KBM-7 (cell line): ENCODE measurements around the gene ARSG.

Experiments
- DNase-seq: peaks from one replicate; pipeline ENCODE4 v3.0.0-alpha.2; 2015
- in situ Hi-C: fragments of 300-500 bp; cut with MboI; formaldehyde crosslinking; loops from 2 replicates; pipeline ENCODE4 v1.14.3; 2020; ENCODE audit warnings: low sequenced_read_pairs, low pct_unique_long_range_greater_than_20kb, mixed read lengths

Gene ARSG

DNA sequence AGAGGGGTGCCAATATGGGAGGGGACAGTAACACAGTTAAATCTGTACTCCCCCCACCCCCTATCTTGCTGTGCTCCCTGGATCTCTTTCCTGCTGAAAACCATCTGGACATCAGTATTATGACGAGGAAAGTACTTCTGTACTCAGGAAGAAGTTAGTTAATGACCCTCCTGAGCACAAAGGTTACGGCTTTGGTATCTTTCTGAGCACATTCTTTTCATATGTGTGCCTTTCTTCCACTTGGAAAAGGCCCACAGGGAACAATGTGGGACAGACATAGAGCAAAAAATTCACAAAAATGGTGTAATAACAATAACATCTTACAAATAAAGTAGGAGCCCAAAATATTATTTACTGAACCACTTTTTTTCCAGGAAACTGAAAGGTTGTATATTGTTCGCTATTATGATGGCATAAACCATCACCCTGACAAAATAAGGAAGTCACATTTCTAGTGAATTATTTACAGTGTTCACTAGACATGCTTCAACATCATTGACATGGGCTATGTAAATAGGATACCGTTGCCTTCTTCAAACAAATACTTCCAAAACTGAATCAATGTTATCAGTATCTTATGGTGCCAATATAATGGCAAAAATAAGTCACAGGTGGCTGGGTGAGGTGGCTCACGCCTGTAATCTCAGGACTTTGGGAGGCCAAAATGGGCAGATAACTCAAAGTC lies 160.5 kb downstream of the ARSG start:
- in situ Hi-C loops = no loop called here
- DNase-seq = no peak

DNA sequence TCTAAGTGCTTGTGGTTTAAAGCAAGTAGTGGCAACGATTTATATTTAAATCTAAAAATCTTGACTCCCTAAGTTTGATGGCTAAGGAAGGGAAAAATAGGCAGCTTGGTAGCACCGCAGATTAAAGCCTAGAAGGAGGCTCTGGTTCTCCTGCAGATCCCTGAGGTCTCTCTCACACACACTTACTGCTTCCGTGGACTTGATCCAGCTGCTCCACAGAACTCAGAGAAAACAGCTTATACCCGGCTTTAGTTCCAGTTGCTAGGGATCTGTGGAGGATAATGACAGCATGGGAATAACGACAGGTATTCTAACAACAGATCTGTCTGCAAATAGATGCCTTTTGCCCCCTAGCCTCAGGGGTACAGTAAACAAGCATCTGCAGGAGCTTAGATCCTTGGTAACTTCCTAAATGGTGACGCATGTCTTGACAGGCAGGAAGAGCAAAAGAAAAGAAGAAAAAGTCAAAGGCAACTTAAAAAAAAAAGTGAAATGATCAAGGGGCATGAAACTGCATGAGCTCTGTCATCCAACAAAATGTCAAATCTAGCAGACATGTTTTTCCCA lies 161.5 kb downstream of the ARSG start:
- no peak for DNase-seq
- in situ Hi-C loops = no loop called here

DNA sequence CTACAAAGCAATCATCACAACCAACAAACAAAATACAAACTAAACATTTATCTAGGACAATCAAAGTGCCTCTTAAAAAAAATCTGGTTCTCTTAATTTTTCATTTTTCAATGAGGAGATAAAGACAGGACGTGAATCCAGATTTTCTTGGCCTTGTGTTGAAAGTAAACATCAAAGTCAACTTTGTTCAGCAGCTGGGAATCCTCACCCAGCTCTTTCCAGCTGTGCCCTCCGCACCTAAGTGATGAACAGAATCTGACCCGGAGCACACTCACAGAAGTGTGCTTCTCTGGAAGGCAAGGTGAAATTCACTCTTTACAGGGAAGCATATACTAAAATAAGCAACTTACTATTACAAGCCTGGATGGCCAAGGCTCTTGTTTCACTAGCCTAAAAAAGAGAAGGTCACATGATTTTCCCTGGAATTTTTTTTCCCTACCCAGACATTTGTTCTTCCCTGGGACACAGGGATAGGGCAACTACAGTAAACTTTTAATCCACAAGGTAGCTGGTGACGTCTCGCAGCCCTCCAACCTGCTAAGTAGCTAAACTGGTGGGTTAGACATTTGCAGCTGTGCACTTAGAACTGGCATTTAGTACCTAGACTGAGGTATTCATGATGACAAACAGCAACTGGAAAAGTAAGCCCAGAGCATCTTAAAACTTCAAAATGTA lies 162.8 kb downstream of the ARSG start:
- DNase-seq = no peak
- in situ Hi-C loops = no loop called here

DNA sequence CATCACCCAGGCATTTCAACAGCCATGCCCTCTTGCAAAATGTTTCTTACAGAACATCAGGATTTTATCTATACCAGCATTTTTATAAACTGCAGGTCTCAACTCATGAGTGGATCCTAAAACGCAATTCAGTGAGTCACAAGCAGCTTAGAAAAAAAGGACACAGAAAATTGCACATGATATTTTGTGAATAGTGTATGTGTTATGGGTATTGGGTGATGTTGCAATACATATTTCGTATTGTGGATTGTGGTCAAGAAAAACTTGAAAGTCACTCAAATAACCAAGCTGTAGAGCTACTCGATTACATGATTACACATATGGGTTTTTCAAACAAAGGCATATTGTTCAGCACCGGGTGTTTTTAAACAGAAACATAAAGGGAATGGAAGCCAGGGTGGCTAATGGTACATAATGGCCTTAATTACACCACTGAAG lies 164.6 kb downstream of the ARSG start:
- no peak for DNase-seq
- in situ Hi-C loops = no loop called here

DNA sequence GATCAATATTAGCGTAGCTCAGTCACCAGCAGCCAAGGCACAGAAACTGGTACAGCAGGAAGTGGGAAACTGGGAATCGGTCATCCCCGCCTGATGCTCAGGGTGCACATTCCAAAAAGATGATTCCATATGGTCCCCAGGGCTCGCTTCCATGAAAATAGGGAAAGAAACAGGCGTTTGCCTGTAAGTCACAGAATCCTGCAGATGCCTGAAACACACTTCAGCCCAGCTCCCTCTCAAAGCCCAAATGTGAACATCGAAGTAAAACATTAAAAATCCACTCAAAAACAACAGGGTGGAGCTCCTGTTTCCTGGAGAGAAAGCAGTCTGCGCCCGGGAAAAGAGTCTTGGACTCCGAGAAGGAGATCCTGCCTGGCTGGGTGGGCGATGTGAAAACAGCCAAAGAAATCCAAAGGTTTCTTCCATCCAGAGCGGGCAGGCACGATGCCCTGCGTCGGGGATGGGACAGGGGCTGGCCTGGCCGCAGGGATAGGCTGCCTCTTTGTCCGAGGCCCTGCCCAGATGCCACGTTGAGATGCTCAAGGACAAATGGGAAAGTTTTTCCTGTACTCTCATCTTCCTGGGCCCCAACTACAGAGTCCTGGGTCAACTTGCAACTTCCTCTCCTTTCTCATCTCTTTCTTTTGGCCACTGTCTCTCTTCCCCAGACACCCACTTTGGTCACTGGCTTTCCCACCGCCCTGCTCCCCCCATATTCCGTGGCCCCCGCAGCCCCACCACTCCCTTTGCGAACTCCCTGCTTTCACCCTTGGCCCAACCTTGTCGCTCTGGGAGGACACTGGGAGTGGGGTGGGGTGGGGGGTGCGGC lies 165.3 kb downstream of the ARSG start:
- DNase-seq = no peak
- in situ Hi-C loops = no loop called here

DNA sequence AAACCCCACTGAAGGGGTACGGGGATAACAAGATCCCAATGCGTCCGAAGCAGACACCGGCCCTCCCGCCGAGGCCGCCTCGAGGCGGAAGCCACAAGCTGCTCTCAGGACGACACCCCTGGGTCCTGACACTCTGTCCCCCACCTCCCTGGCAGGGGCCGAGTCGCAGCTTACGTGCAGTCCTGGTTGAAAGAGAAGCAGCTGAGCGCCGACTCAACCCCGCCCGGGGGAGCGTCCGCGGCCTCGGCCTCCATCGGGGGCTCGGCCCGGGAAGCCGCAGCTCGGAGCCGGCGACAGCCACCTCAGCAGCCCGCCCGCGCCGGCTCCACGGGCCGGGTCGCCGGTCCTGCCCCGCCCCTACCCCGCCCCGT lies 165.9 kb downstream of the ARSG start, which contains the start of gene WIPI1:
WIPI1 (minus strand) TSS at position 329 of the 371 bp plus-strand sequence; CDS start at position 254, 75 bp downstream.
- DNase-seq = peak; percentile 53
- in situ Hi-C loops = no loop called here

DNA sequence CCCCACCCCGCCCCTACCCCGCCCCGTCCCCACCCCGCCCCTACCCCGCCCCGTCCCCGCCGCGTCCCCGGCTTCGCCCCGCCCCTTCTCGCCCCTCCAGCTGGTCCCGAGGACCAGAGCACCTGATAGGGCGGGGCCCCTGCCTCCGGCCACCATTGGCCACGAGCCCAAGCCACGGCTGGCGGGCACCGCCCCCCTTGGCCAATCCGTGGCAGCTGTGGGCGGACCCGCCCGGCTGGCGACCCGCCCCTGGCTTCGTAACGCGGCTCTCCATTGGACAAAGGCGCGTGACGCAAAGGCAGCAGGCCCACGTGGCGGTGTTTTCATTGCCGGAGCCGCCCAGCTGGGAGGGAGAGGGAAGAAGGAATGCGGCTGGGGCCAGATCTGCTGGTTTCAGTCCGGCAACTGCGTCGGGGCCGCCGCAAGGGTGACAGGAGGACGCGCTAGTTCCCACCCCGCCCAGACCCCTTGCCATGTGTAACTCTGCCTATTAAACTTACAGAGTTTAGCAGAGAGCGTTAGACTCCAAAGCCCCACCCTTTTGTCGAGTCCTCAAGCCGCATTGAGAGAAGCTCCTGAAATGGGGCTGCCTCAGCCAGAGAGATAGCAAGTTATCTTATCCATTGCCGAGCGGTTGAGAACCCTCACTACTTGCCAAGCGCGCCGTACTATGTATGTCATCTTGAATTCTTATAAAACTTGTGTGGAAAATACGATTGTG lies 166.4 kb downstream of the ARSG start:
- DNase-seq = peak; percentile 99
- in situ Hi-C loops = no loop called here

DNA sequence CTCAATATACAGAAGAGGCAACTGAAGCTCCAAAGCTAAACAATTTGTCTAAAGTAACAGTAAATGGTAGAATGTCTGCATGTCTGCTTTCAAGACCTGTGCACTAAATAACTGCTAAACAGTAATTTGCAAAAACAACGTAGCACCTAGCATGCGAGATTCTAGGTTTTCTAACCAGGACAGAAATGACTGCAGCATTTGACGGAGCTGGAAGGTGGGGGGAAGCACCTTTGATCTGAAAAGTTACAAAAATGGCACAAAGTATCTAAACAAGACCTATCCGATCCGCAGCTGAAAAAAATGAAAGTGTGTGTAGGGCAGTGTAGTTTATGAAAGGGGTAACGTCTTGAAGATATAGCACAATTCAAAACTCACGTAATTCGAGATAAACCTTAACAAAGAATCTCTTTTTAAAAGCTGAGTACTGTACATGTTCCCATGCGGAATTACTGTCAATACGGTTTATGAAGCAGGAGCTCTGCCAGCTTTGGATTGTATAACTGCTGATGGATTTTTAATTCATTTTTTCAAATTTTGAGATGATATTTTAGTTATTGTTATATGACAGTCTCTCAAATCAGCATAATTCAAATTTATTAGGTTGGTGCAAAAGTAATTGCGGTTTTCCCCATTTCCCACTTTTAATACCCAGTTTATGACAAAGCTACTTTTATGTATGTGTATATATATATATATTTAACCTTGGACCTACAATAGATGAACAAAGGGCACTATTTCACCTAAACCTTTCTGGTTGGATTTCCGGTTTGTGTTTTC lies 167.2 kb downstream of the ARSG start:
- in situ Hi-C loops = no loop called here
- no peak for DNase-seq

DNA sequence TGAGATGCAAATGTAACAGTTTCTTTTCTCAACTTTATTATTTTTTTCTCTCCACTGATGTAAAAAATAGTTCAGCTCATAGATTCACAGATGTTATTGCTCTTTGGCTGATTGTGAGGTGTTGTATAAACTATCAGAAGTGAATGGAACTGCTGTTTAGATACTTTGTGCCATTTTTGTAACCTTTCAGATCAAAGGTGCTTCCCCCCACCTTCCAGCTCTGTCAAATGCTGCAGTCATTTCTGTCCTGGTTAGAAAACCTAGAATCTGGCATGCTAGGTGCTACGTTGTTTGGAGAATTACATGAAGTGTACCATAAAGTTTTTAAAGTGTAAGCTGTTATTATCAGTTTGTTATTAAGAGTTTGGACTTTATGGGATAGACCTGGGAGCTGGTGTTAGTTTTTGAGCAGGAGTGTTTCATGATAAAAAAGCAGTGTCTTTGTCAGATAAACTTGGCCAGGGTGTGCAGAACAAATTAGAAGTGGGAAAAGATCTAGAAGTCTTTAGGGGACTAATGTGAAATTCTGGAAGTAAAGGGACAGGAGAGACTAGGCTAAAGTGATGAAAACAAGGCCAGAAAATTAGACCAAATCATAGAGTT lies 167.8 kb downstream of the ARSG start:
- no peak for DNase-seq
- in situ Hi-C loops = no loop called here

DNA sequence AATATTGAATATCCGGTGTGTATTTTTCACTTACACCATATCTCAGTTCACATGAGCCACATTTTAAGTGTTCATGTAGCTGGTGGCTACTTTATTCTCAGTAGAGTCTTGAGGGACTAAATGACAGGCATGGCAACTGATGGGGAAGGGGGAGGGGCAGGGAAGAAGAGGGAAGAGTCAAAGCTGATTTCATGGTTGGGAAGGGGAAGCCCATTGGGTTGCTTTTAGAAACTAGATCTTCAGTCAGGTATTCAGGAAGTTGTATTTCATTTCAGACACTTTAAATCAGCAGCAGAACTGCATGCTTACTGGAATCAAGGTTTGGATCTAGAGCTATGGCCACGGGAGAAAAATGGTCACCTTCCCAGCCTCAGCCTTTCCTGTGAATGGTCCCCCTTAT lies 168.9 kb downstream of the ARSG start:
- in situ Hi-C loops = no loop called here
- DNase-seq = no peak

DNA sequence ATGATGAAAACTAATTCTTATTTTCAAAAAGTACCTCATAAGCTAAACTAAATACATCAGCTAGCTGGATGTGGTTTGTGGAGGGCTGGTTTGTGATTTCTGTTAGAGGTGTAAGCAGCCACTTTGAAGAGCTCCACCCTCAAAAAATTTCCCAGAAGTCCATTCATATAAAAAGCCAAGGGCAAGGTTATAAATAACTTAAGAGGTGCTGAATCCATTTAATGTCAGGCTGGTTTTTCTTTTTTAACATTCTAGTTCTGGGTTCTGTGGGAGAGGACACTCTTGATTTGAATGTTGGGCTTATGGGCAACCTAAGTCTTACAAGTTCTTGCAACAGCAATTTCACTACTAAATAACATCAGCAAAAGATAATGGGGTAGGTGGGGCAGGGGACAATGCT lies 169.4 kb downstream of the ARSG start:
- DNase-seq = no peak
- in situ Hi-C loops = no loop called here

DNA sequence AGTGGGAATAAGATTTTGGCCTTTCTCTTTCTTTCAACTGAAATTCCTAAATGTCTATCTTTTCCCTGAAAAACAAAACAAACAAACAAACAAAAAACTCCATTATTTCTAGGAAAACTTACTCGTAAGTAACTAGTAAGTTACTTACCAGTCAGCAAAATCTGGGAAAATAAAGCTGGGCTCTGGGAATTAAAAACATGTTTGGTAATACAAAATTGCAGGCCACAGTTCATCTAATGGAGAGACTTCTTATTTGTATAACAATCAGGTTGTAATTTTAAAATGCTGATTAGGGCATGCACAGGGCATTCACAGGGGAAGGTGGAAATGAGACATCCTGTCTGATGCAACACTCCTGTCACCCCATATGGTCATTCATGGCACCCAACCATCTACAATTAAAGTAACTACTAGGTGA lies 169.8 kb downstream of the ARSG start:
- DNase-seq = no peak
- in situ Hi-C loops = no loop called here

DNA sequence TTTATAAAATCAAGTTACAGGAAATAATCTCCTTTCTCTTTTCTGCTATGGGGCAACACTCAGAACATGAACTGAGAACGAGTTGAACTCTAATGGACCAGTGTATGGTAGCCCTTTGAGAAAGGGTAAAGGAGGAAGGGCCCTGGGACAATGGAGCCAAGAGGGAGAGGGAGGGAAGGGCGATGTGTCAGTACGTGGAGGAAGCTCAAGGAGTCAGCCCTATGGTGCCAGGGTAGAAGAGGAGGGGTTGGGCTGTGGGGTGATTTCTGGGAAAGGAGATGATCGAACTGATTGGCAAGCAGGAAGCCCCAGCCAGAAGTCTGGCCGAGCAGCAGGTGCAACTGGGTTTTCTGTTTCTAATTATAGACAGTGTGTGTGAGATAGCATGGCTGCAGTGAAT lies 170.3 kb downstream of the ARSG start:
- in situ Hi-C loops = no loop called here
- no peak for DNase-seq

DNA sequence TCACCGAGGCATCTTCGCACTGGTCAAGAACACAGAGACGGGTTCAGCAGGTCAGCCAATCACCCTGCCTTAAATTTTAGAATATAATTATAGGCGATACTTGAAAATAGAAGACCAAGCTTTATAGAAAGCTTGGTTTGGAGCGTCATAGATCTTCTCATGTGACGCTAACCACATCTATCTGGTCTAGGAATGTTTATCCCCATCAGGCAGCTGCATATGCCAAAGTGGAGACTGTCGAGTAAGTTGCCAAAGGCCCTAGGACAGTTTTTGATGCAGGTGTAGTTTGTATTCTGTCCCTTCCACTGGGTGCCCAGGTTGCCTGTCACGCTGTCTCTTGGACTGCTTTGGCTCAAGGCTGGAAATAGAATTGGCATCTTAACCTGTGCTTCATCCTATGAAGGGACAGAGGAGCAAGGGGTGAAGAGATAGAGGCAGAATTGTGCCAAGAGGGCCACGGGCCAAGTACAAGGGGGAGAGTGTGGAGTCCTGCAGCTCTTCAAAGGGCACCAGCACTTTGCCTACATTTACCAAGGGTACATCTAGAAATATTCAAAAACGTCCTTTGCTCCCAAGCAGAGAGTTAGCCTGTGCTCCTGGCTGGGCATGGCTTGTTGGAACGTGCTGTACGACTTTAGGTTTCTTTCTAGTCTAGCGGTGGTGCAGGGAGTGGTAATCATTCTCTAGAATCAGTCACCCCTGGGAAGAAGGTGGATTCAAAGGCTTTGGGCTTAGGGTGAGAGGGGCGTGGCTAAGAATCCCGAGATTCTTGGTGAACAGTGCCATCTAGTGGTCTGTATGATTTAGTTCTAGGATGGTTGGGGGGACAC lies 171.3 kb downstream of the ARSG start:
- peak; percentile 82 for DNase-seq
- in situ Hi-C loops = no loop called here

DNA sequence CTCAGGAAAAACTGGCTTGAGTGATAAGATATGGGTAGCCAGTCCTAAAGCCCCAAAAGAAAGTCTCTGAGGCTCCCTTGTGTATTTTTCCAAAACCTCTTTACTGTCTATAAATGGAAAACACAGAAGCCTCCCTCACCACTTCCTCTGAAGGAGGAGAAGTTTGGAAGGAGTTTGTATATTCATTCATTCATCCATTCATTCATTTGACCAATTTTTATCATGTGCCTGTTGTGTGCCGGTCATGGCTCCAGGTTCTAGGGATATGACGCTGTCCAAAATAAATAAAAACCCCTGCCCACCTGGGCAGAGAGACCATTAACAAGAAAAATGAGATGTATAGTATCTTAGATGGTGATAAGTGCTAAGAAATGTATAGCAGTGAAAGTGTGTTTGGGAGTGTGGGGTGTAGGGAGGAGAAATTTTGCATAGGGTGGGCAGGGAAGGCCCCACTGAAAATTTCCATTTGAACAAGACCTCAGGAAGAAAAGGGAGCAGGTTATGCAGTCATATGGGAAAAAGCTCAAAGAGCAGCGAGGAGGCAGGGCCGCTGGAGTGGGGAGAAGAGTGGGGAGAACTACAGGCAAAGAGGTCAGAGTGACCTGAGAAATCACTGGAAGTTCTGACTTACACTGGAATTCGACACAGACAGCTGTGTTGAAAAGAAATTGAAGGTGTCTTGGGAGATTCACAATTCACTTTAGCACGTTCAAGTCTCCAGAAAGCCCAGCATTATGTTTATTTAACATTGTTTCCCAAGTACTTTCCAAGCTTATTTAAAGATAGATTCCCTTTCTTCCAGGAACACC lies 172.1 kb downstream of the ARSG start:
- no peak for DNase-seq
- in situ Hi-C loops = no loop called here

DNA sequence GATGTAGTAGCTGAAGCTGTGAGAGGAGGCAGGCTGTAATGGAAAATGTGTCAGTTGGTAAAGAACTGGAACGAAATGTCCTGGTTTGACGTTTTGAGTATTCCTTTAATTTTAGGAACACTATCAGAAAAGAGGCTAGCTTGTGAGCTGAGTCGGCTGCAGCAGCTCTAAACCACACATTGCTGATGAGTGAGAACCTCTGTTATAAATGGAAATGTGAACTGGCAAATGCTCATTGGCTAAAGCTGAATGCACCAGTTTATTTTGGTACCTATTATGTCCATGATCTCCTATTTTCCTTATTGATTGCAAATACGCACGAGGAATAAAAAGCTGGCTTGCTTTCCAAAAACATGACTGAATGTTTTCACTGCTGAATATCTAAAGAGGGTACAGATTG lies 177.0 kb downstream of the ARSG start:
- in situ Hi-C loops = no loop called here
- DNase-seq = no peak

DNA sequence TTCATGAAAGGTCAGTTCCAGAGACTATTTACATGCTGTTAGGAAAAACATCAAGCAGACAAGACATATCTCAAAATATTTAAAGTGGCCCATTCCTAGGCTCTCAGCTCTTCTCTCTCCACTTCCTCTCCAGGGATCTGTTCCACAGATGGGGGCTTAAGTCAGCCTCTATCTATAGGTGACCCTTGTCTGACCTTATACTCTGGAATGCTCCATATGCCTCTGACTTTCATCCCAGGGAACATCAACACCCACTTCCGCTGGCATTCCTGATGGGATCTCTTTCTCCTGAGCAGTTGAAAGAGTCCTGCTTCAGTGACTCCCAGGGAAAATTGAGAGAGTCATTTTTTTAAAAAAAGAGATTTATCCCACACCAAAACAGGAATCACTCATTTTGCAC lies 177.5 kb downstream of the ARSG start:
- in situ Hi-C loops = no loop called here
- no peak for DNase-seq
